Stimulated activated CD4-positive, alpha-beta T cell treated with anti-CD3 and anti-CD28 coated beads, Interleukin-1b, Interleukin-23, amount 100 ng/mL, for 48 hours (primary cell): Measurements from ENCODE around the gene POLN.

Source experiments
- DNase-seq: peaks from one replicate; pipeline ENCODE4 v3.0.0-alpha.2; 2020

Gene POLN

DNA sequence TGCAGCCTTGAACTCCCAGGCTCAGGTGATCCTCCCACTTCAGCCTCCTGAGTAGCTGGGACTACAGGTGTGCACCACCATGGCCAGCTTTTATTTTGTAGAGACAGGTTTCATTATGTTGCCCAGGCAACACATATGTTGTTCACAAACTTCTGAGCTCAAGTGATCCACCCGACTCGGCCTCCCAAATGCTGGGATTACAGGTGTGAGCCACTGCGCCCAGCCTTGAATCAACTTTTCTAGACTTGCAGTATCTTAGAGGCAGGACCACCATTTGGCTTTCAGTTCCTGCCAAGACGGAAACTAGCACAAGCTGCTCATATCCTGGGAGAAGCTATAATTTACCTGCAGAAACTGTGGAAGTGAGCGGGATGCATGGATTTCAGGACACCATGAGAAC lies 162.9 kb downstream of the POLN start:
- DNase-seq: no peak

DNA sequence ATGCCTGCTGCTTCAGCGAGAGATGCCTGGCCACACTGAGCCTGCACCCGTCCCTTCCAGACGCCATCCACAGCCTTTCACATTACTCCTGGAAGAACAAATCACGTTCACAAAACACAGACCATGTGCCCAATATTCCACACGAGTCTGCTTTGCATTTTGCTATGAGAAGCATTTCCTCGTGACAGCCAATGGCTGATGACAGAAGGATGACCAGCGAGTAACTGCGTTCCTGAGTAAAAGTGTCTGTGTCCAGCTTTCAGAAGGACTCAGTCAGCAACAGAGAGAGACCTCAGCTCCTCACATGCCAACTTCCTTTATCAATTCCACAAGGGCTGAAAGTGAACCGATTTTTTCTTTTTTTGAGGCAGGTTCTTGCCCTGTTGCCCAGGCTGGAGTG lies 163.3 kb downstream of the POLN start:
- no peak for DNase-seq

DNA sequence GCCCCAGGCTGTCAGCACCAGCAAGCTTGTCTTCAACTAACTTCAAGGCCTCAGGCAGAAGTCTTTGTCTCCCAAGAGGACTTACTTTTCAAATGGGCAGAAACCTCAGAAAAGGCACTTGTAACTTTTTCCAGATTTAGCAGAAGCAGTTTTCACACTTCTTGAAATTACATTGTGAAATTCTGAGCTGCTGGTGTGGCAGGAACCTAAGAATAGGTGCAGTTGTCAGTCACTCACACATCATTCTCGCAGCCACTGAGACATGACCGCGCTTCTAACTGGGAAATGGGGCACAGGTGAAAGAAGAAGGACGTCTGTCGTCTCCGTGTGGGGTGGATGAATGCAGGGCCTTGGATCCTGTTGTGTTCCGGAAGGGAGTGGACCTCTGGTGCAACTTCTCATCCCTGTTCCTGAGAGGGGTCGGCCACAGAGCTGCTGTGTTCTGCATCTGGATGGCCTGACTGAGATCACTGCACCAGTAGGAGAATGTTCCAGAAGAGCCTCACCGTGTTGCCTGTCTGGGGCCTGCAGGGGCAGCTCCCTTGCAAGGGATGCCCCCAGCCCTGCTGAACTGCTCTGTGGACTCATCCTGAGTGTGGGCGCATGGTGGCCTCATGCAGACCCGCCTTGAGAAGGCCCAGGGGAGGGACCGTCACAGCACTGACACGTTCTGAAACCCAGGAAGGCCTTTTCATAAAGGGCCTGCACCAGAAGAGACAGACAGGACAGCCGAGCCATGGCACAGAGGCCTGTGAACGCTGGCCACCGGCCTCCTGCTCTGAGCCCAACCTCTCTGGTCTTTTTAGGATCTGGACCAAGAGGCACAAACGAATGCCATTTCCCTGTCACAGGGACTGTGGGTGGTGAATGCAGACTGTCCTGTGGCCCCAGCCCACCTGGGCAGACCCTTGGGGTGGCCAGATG lies 164.1 kb downstream of the POLN start:
- DNase-seq: no peak

DNA sequence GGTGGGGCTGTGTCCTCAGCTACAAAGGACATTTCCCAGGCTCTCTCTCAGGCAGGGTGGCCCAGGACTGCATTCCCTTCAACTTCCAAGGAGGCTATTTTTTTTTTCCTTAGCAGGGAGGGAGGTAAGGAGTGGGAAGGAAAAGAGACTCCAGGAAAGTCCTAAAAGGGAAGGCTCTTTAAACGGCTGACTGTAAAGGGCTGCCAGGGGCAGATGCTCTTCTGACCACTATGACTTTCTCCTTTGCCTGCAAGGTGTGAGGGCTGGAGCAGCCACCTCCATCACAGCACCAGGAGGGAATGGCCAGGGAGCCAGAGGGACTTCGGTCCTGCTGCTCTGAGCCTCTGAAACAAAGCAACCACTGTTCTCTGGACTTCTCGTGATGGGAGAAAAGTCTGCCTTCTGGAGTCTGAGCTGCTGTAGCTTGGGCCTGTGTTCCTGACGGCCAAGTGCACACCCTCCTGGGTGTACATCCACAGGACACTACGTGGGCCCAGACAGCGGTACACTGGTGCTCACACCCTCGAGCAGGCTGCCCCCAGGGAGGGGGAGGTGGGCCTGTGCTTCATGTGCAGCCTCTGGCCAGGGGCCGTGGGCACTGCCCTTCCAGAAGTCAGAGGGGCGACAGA lies 164.9 kb downstream of the POLN start:
- no peak for DNase-seq

DNA sequence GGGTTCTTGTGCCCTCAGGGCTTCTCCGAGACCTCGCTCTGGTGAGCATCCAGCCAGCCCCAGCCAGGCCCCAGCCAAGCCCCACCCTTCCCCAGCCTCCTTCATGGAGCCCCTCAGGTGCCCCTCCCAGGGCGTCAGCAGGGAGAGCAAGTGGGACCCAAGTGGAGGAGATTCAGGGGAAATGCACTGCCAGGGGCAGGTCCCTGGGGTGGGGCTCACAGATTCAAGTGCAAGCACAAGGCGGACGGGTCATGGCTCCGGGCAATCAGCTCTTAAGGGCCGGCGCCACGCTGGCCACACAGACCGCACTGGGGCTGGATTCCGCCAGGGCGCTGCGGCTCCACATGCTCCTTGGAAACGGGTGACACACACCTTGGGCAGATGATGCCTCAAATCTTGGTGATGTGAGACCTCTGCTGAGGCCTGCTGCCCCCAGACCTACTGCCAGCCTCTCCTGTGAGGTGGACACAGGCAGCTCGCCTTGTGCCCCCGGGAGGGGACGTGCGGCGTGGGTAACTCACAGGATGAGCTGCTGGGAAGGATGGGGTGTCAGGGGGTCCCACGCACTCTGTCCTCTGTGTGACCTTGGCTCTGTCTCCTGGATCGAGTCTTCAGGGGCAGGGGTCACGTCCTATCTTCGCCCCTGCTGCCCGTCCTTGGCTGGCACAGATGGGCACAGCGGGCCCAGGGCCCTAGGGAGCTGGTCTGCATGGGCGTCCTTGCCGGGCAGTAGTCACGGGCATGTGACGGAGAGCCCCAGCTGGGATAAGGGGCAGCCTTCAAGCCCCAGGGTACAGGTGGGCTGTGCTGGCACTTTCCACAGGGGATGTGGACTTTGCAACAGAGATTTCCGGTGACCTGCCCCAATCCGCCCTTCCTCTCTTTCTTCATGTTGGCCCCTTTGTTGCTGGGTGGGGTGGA lies 165.7 kb downstream of the POLN start:
- DNase-seq: no peak

DNA sequence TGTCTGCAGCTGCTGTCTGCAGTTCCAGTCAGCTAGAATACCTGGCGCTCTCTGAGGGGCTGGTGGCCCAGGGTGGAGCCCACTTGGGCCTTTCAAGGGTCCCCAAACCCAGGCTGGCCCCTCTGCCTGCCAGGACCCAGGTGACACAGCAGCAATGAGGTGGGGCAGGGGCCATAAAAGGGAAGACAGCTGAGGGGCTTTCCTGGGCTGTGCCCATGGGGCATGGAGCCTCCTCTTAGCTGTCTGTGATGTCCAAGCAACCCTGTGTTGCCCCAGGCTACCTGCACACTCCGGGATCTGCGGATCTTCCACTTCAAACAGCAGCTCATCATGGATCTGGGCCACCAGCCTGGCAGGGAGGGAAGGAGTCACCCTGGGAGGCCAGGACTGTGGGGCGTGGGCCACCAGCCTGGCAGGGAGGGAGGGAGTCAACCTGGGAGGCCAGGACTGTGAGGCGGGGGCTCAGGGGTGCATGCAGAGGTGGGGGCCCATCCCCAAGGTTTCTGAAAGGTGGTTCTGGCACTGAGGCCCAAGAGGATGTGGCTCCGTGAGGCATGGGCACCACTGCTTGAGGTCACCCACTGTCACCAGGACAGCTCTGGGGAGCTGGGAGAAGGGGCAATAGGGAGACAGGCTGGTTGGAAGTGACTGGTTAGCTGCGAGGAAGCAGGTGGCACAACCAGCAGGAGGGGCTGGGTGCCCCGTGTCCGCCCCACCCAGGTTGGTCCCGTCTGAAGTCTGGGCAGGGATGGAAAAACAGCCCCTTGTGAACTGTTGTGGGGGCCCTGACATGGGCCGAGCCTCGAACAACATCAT lies 166.5 kb downstream of the POLN start:
- no peak for DNase-seq

DNA sequence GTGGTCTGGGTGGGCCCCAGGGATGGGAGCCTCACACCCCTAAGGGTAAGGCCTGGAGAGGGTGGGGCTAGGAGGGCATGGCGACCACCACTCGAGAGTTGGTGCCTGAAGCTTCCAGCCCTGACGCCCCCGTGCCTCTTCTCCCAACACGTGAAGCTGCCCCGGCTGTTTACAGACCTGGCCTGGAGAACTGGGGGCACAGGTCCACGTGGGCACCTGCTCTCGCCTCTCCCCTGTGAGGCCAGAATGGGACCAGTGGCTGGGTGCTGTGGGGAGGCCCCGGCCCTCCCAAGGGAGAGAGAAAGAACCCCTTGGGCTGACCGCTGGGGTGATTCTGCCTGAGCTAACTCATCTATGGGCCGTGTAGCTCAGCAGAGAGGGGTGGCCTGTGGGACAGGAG lies 167.3 kb downstream of the POLN start:
- no peak for DNase-seq

DNA sequence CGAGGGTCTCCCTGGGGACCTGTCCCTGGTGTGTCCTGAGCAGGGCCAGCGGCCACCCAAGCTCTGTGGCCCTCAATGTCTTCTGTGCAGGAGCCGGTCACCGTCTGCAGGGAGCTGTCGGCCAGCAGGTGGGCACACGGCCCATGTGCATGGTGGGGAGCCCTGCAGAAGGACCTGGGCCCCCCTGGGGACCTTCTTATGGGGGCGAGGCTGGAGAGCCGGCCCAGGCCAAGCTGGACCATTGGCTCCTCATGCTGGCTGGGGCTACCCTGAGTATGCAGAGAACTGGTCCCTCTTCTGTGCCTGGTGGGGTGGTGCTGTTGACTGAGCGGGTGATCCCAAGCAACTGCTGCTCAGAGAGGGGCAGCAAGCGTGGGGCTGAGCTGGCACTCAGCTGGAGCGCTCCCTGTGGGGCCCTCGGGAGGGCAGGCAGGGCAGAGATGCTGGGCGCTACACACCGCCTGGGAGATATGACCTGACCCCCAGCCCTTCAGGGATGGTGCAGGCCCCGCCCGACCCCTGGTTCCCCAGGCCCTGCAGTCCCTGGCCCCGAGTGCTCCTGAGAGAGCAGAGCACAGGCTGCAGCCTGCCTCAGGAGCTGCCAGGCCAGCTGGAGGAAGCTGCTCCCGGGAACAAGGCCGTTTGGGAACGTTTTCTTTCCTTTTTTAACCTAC lies 168.0 kb downstream of the POLN start:
- no peak for DNase-seq

DNA sequence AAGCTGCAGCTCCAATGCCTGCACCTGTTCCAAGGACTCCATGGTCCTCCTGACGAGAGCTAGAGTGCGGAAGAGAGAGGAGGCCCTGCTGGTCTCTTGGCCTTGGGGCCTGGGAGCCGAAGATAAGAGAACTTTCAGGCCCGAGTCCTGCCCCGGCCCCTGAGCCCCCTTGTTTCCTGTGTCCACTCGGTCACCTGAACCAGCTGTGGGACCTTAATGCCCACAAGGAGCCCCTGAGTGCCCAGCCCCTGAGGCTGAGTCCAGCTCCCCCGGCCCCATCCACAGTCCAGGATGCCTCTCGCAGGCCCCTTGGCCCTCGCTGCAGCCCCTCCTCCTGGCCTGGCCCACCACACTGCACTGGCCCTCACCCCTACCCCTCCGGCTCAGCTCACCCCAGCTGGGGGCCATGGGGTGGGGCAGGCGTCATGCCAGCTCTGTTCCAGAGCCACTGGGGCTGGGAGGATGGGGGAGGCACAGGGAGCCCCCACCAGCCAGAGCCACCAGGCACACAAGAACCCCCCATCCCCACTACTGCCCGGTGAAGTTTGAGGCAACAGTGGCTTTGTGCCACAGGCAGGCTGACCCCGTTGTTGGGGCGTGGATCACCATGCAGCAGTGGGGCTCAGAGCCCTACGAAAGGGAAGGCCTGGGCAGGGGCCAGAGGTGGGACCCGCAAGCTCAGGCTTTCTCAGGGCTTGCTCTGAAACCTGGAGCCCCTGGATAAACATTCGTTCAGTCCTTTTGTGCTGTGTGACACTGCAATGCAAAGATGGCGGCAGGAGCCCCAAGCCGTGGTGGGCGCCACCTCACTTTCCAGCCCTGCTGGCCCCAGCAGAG lies 168.7 kb downstream of the POLN start:
- no peak for DNase-seq

DNA sequence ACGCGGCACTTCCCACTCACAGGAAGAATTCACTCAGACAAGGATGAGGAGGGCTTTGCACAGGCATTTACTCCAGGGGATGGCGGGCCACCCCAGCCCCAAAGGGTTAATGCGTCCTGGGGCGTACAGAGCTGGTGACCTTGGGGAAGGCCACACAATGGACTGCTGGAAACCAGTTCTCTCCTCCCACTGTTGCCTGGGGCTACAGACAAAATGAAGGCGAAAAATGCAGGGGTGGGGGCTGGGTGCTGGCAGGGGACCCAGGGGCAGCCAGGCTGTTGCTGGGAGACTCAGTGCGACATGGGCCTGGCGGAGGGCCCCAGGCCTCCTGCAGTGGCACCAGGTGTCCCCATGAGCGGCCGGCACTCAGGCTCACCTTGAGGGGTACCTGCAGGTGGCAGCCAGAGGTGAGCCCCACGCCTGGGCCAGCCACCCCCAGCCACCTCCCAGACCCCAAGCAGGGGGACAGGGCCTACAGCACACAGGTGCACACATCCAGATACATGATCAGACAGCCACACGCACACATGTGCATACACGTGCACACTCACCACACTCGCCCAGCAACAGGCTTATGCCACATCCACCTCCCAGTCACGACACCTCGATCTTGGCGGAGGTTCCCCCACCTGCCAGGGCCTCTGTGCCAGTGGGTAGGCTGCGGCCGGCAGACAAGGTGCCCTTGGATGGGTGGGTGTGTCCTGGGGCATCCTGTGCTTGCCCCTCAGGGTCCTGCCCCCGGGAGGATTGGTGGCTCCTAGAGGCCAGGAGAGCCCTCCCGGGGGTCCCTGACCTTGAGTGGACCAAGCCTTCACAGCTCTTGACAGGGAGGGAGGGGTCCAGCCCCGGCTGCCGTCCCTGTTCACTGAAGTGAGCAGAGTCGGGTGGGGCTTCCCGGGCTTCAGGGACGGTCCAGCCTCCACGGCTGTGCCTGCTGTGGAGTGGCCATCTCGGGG lies 169.7 kb downstream of the POLN start:
- no peak for DNase-seq

DNA sequence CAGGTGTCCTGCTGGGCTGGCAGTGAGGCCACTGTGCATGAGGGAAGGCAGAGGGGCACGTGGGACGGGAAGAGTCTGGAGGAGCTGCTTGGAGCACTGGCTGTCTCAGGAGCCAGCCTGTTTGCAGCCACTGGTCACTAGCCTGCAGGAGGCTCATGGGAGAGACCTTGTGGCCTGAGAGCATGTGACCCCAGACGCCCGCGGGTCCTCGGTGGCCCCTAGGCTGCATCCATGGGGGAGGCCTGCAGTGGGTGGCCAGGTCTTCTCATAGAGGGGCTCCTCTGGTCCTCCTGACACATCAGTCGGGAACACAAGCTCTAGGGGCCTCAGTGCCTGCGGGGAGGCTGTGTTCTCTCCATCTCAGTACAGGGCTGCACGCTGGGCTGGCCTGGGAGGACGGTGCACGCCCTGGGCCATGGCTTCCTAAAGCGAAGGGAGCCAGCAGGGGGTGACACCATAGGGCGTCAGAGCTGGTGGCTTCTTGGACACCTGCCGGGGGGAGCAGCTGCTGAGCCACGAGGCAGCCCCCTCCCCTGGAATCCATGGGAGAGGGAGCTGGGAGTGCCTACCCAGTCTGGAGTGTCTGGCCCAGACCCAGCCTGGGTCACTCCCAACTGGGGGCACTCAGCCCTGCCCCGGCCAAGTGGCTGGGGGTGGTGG lies 170.5 kb downstream of the POLN start:
- no peak for DNase-seq

DNA sequence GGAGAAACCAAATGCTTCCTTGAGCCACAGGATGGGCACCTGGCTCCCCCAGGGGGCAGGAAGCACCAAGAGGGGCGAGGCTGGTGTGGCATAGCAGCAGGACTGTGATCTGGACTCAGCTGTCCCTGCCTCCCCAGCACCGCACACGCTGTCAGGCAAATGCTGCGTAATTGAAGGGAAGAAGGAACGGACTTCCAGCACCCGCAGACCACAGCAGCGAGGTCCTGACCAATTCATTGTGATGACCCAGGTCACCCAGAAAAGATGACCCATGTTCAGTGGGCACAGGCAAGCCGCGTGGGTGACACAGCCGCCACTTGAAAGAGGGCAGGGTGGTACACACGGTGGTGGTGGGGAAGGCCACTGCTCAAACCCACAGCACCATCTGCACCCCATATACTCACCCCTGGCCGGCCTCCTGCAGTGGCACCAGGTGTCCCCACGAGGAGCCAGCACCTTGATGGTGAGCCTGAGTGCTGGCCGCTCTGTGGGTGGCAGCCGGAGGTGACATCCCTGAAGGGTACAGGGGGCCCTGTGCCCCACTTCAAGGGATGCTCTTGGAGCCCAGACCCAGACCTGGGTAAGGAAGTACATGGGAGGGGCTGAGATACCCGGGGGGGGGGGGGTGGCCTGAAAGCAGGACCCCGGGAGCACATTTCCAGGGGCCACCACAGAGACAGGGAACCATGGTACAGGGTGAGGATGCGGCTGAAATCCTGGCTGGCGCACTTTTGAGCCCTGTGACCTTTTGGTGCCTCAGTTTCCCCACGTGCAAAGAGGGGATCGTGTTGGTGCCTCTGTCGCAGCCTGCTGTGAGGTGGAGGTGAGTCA lies 171.3 kb downstream of the POLN start:
- no peak for DNase-seq

DNA sequence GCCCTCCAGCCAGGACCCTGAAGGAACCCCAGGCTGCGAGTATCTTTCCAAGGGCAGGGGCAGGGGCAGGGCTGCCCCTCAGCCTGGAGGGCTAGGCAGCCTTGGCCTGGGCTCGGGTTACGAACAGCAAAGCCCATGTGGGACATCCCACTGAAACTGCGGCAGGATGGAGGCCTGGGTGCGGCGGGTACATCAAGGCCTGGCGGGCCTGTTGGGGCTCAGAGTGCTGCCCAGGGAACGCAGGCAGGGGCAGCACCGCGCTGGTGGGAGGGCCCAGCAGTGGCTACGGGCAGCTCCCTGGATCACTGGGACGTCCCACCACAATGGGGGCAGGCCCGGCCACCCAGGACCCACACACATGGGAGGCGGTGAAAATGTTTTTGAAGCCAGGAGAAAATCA lies 171.9 kb downstream of the POLN start:
- no peak for DNase-seq

DNA sequence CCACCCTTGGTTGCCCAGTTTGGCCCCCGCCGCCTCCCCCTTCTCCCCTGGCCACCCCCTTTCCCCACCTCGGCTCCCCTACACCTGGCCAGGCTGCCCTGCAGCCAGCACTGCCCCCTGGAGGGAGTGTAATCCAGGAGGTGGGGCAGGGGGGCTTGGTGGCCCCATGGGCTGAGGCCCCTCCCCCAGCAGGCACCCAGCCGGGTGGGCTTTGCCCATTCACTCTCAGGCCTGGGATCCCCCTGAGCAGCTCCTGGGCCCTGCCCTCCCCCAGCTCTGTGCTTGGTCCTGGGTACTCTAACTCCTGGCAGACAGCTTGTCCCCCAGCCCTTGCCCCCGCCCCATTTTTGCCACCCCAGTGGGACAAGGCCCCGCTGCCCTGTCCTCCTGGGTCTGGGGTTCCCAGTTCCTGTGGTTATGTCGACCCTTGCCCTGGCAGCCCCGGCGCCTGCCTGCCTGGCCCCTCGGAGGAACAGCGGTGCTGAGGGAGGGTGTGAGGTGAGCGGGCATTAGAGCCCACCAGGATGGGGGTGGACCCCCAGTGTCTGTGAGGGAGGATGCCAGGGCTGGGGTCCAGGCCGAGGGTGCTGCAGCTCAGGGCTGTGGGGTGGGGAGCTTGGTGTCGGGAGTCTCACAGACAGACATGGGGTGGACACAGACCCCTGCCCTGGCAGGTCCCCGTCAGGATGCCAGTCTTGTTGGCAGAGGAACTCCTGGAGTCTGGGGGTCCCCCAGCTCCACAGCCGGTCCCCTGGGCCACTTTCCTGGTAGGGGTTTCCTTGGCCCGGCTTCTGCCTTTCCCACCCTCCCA lies 172.6 kb downstream of the POLN start:
- DNase-seq: no peak

DNA sequence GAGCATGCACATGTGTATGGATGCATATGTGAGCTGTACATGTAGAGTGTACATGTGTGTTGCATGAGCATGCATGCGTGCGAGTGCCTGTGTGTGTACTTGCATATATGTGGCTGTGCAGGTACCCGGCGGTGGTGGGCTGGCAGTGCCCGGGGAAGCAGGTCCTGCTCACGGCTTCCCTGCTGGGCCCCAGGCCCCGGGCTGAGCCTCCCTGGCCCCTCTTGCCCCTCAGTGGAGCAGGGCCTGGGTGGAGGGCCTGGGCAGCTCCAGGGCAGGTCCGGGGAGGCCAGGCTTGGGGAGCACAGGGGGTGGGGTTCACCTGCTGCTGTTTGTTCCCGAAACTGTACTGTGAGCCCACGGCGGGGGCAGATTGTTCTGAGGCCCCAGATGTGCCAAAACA lies 173.4 kb downstream of the POLN start:
- no peak for DNase-seq

DNA sequence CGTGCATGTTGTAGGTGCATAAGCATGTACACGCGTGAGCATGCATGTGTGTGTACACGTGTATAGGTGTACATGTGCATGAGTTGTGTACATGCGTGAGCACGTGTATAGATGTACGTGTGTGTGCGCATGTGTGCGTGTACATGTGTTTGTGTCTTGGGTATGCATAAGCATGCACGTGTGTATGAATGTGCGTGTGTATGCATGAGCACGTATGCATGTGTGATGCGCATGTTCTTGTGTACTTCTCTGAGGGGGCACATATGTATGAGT lies 173.8 kb downstream of the POLN start:
- no peak for DNase-seq

DNA sequence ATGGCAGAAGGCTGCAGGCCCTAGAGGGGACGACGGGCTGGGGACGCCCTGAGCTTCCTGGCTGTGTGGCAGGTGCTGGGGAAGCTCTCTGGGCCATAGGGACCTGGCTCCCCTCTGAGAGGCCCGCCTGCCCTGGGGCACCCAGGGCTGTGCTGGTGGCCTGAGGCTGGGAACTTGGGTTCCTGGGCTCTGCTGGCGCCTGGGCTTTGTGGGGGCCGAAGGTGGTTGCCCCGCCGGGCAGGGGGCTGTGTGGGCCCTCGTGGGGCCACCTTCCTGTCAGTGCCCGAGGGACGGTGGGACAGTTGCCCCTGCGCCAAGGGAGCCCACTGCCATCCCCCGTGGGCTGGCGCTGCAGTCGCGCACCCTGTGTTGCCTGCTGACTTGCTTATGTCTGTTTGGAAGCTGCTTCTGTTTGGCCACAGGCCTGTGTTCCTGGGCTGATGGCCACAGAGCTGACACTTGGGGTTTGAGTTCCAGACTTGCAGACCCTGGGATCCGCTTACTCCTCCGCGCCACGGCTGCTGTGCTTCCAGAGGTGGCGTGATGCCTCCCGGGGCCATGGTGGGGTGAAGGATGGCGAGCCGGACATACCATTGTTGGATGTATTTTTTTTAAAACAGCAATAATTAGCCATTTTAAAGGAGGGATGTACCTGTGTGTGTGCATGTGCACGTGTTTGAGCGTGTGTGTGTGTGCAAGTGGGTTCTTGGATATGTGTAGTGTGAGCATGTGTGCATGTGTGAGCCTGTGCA lies 174.3 kb downstream of the POLN start:
- DNase-seq: no peak
